GM13976 (cell line): ENCODE measurements around the gene AGBL4.

Source experiments
- DNase-seq: peaks from one replicate; pipeline ENCODE4 v3.0.0; 2012; ENCODE audit warnings: low spot score
- in situ Hi-C: fragments of 300-500 bp; cut with MboI; formaldehyde crosslinking; loops from one replicate; pipeline ENCODE4 v1.12.0; 2022; ENCODE audit warnings: low sequenced_read_pairs, mixed read lengths, inconsistent platforms; ENCODE audit not compliant: unreplicated experiment
- TF ChIP-seq, protein P1 (sequence below): IDR thresholded peaks from 2 replicates; pipeline ENCODE4 v1.5.1; 2012; ENCODE audit warnings: borderline replicate concordance, mild to moderate bottlenecking; ENCODE audit not compliant: insufficient read depth; ENCODE audit errors: extremely low read depth, missing control alignments, control extremely low read depth

The AGBL4 gene

DNA sequence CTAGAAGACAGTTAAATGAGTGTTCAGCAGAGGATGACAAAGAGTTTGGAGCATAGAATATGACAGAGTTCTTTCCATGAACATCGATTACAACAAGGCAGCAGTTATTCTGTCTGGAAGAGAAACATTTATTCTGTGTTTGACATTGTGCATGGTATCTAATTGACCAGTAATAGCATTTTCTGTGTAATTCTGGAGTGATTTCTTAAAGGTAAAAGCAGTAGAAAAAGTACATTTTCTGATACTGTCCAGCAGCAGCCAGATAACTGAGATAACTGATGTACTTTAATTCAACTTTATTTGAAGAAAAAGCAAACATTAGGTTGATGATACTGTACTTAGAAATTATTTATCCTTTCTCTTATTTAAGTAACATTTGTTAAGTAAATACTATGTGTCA is 497.1 kb downstream of the AGBL4 start:
- DNase-seq, result no peak
- TF ChIP-seq, protein P1, sequence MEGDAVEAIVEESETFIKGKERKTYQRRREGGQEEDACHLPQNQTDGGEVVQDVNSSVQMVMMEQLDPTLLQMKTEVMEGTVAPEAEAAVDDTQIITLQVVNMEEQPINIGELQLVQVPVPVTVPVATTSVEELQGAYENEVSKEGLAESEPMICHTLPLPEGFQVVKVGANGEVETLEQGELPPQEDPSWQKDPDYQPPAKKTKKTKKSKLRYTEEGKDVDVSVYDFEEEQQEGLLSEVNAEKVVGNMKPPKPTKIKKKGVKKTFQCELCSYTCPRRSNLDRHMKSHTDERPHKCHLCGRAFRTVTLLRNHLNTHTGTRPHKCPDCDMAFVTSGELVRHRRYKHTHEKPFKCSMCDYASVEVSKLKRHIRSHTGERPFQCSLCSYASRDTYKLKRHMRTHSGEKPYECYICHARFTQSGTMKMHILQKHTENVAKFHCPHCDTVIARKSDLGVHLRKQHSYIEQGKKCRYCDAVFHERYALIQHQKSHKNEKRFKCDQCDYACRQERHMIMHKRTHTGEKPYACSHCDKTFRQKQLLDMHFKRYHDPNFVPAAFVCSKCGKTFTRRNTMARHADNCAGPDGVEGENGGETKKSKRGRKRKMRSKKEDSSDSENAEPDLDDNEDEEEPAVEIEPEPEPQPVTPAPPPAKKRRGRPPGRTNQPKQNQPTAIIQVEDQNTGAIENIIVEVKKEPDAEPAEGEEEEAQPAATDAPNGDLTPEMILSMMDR, result no peak

DNA sequence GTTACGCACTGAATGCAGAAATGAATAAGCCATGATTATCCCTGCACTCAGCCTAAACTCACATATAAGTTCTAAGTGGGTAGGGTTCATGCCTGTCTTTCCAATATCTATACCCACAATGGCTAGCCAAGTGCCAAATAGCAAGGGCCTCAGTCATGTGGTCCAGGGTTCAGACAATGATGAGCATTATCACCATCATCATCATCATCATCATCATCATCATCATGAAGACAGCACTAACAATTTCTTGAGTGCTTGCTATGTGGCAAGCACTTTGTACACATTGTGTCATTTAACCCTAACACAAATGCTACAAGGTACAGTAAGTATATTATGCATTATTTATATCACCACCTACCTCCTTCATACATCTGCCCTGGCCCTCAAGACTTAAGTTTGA is 500.0 kb downstream of the AGBL4 start:
- TF ChIP-seq, protein P1, result no peak
- DNase-seq, result no peak
- in situ Hi-C loops, result no loop called here

More for the DNA sequence above, 497.1 kb downstream of the AGBL4 start:
- in situ Hi-C loops, result no loop called here

DNA sequence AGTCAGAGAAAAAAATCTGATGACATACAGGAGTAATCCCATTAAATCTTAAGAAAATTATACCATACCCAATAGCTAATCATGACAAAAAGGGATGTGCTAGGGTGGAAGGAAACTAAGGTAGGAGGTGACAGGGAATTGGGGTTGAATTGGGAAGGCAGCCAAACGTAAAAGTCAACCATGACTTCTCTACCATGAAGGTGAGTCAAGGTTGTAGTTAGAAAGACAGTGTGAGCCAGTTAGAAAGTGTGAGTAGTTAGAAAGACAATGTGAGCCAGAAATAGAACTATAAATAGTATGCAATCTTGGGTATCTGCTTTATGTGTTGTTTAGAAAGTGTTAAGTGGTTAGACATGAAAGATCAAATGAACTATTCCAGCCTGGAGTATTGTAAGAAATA is 556.8 kb downstream of the AGBL4 start:
- in situ Hi-C loops, result no loop called here
- no peak for DNase-seq
- TF ChIP-seq, protein P1, result no peak

DNA sequence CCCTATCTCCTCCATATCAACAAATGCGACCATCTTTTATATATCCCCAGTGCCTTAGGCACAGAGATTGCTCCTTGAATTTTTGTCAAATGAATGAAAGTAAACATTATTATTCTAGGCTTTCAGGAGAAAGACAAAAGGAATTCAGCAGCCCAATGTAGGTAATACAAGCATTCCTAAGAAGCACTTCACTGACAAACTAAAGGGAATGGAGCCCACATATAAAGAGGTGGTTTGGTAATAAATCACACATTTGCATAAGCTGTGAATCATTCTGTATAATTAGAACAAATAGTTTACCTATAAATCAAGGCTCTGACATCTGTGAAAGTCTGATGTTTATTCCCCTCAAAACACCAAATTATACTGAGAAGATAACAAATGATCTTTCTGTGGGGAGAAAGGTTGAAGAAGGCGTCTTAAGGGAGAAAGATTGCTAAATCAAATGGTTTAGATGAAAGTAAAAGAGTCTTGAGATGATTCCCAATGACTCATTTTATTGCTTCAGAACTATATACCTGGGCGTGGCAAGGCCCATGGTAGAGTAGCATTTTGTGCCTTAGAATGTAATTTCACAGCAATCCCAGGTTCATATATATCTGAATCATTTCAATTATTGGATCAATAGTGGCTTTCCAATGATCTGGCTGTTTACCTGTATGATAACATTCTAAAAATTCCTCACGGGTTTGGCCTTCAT is 558.1 kb downstream of the AGBL4 start:
- no peak for DNase-seq
- TF ChIP-seq, protein P1, result no peak
- in situ Hi-C loops, result no loop called here

DNA sequence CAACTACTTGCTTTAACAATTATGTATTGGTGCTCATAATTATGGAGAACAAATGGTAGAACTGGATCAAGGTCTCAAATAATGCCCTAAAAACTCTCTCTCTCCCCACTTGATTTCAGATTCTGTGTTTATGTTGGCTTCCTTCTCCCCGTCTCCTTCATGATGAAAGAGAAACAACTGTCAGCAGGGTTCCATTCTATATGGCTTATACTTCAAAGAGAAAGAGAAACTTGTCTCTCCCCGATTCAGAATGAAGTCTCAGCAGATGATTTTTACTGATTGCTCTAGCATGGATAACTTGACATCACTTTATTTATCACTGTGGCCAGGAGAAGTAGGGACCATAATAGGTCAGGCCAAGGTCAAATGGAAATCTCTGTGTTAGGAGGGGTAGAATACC is 575.6 kb downstream of the AGBL4 start:
- TF ChIP-seq, protein P1, result no peak
- no peak for DNase-seq
- in situ Hi-C loops, result no loop called here

DNA sequence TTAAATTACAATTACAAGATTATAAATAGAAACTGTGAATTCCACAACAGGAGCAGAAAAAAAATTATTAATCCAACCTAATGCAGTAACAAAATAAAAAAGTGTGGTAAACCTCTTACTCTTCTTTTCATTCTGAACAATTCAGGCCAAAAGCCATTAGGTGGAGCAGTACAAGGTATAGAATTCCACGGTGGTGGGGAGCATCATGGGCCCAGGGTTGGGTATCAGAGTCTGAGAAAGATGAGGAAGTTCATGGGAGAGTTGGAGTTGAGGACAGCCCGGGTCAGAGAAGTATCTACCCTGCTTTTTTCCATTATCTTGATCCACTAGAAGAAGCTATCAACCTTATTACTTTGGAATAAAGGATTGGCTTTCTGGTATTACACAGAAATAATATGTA is 586.9 kb downstream of the AGBL4 start:
- TF ChIP-seq, protein P1, result no peak
- in situ Hi-C loops, result no loop called here
- no peak for DNase-seq
